OCI-LY1 (cell line): ENCODE data around the gene FRMD6.

Experiments
- H2AFZ ChIP-seq: fragments of 200-600 bp; sonication (generic), shearing (Covaris generic); 2 replicates; pipeline ENCODE4 v1.6.0; 2014; ENCODE audit warnings: antibody characterized with exemption, mild to moderate bottlenecking, low read length
- H3F3A ChIP-seq: fragments of 200-600 bp; sonication (generic), shearing (Covaris generic); 2 replicates; pipeline ENCODE4 v1.6.0; 2014; ENCODE audit warnings: mild to moderate bottlenecking, antibody characterized with exemption, low read length, moderate library complexity; ENCODE audit not compliant: insufficient read depth
- H3K27ac ChIP-seq: fragments of 200-600 bp; sonication (generic); 2 replicates; pipeline ENCODE4 v1.5.1; 2014; ENCODE audit warnings: low read length, mixed run types, mild to moderate bottlenecking, low read depth; ENCODE audit not compliant: poor library complexity, severe bottlenecking
- H3K27me3 ChIP-seq: fragments of 200-600 bp; sonication (generic); 2 replicates; pipeline ENCODE4 v1.6.0; 2014; ENCODE audit warnings: antibody characterized with exemption, mild to moderate bottlenecking, low read length, moderate library complexity; ENCODE audit not compliant: insufficient read depth
- H3K36me3 ChIP-seq: fragments of 200-600 bp; sonication (generic); 2 replicates; pipeline ENCODE4 v1.6.1; 2014; ENCODE audit warnings: mild to moderate bottlenecking, antibody characterized with exemption, low read length, moderate library complexity, mixed read lengths; ENCODE audit not compliant: insufficient read depth
- H3K4me1 ChIP-seq: fragments of 200-600 bp; sonication (generic); 2 replicates; pipeline ENCODE4 v1.5.1; 2014; ENCODE audit warnings: mild to moderate bottlenecking, low read length, moderate library complexity; ENCODE audit not compliant: insufficient read depth, severe bottlenecking
- H3K4me2 ChIP-seq: fragments of 200-600 bp; sonication (generic), shearing (Covaris generic); 2 replicates; pipeline ENCODE4 v1.6.1; 2014; ENCODE audit warnings: low read length
- H3K4me3 ChIP-seq: fragments of 200-600 bp; sonication (generic); 2 replicates; pipeline ENCODE4 v1.5.1; 2014; ENCODE audit warnings: low read length, low read depth, mild to moderate bottlenecking, mixed read lengths; ENCODE audit not compliant: poor library complexity, severe bottlenecking
- H3K79me2 ChIP-seq: fragments of 200-600 bp; shearing (Covaris generic); 2 replicates; pipeline ENCODE4 v1.6.1; 2016; ENCODE audit warnings: mixed run types, low read length, mixed read lengths; ENCODE audit not compliant: insufficient read depth
- H3K9ac ChIP-seq: fragments of 200-600 bp; sonication (generic), shearing (Covaris generic); 2 replicates; pipeline ENCODE4 v1.6.1; 2014; ENCODE audit warnings: mild to moderate bottlenecking, low read length, mixed read lengths
- H3K9me2 ChIP-seq: fragments of 200-600 bp; sonication (generic), shearing (Covaris generic); 2 replicates; pipeline ENCODE4 v1.6.1; 2014; ENCODE audit warnings: low read depth, mild to moderate bottlenecking, low read length, mixed read lengths
- H3K9me3 ChIP-seq: fragments of 200-600 bp; shearing (Covaris generic); 2 replicates; pipeline ENCODE4 v1.6.1; 2014; ENCODE audit warnings: low read length, mixed read lengths
- H4K20me1 ChIP-seq: fragments of 200-600 bp; sonication (generic), shearing (Covaris generic); 2 replicates; pipeline ENCODE4 v1.6.0; 2016; ENCODE audit warnings: mild to moderate bottlenecking, low read length; ENCODE audit not compliant: insufficient read depth
- EZH2 ChIP-seq: fragments of 200-600 bp; sonication (generic), shearing (Covaris generic); IDR thresholded peaks from 2 replicates; pipeline ENCODE4 v1.8.0; 2017; ENCODE audit warnings: borderline replicate concordance, mixed run types, mild to moderate bottlenecking, antibody characterized with exemption, low read length, moderate library complexity, mixed read lengths
- TF ChIP-seq, protein P1 (sequence below): fragments of 200-600 bp; sonication (generic), shearing (Covaris generic); IDR thresholded peaks from 2 replicates; pipeline ENCODE4 v1.5.1; 2017; ENCODE audit warnings: mild to moderate bottlenecking, antibody characterized with exemption, low read length, moderate library complexity, mixed read lengths

Gene FRMD6

DNA sequence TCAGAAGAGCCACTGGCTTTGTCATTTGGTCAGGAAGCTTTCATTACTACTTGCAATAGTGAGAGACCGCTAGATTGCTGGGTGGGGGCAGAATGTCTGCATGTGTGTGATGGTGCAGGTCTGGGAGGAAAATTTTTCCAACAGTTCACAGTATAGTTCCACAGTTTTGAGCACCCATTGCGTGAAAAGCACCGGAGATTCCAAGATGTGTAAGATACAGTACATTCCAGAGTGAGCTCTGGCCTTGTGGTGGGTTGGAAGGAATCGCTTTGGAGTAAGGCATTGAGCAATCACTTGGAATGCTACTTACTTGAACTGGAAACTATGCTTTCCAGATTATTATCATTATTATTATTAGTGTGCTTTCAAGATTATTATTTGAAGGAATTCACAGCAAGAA lies 47.6 kb upstream of the FRMD6 start:
- Histone ChIP-seq H2AFZ (no peak overlapping the region), H3K79me2 (no peaks in the 10 kb centered on the region), H3K4me2 (no peak overlapping the region), H3K4me3 (no peak overlapping the region), H3K27ac (no peak overlapping the region), H3K4me1 (no peaks in the 10 kb centered on the region), H3K36me3 (no peaks in the 10 kb centered on the region), H3K9me2 (no peaks in the 10 kb centered on the region), H3K9ac (no peak overlapping the region), H4K20me1 (no peaks in the 10 kb centered on the region), H3K27me3 (no peaks in the 10 kb centered on the region), H3K9me3 (no peaks in the 10 kb centered on the region), H3F3A (no peaks in the 10 kb centered on the region)
- TF ChIP-seq, protein P1, sequence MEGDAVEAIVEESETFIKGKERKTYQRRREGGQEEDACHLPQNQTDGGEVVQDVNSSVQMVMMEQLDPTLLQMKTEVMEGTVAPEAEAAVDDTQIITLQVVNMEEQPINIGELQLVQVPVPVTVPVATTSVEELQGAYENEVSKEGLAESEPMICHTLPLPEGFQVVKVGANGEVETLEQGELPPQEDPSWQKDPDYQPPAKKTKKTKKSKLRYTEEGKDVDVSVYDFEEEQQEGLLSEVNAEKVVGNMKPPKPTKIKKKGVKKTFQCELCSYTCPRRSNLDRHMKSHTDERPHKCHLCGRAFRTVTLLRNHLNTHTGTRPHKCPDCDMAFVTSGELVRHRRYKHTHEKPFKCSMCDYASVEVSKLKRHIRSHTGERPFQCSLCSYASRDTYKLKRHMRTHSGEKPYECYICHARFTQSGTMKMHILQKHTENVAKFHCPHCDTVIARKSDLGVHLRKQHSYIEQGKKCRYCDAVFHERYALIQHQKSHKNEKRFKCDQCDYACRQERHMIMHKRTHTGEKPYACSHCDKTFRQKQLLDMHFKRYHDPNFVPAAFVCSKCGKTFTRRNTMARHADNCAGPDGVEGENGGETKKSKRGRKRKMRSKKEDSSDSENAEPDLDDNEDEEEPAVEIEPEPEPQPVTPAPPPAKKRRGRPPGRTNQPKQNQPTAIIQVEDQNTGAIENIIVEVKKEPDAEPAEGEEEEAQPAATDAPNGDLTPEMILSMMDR: no peak
- TF ChIP-seq EZH2: no peak

DNA sequence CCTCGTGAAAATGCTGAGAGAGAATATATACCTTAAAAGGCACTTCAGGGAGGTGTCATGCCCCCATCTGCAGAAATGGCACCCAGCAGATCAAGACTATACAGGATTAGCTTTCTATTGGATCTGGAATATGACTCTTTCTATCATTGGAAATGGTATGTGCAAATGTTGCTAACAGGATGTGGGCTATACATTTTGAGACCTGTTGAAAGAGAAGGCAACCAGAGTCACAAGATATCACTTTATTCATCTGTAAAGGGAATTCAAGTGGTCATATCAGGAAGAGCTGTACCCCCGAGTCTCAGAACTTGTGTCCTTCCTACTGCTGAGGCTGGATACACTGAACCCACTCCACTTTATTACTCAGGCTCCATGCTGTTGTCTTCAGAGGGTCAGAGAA lies 46.1 kb upstream of the FRMD6 start:
- no peaks in the 10 kb centered on the region for H3K27me3 ChIP-seq
- no peak overlapping the region for H2AFZ ChIP-seq
- no peak for TF ChIP-seq EZH2
- TF ChIP-seq, protein P1: no peak
- no peaks in the 10 kb centered on the region for H3K9me2 ChIP-seq
- H3K27ac ChIP-seq: no peak overlapping the region
- H4K20me1 ChIP-seq: no peaks in the 10 kb centered on the region
- H3F3A ChIP-seq: no peaks in the 10 kb centered on the region
- no peaks in the 10 kb centered on the region for H3K36me3 ChIP-seq
- H3K9ac ChIP-seq: no peak overlapping the region
- H3K9me3 ChIP-seq: no peaks in the 10 kb centered on the region
- H3K4me3 ChIP-seq: no peak overlapping the region
- no peak overlapping the region for H3K4me2 ChIP-seq
- no peaks in the 10 kb centered on the region for H3K79me2 ChIP-seq
- H3K4me1 ChIP-seq: no peaks in the 10 kb centered on the region

DNA sequence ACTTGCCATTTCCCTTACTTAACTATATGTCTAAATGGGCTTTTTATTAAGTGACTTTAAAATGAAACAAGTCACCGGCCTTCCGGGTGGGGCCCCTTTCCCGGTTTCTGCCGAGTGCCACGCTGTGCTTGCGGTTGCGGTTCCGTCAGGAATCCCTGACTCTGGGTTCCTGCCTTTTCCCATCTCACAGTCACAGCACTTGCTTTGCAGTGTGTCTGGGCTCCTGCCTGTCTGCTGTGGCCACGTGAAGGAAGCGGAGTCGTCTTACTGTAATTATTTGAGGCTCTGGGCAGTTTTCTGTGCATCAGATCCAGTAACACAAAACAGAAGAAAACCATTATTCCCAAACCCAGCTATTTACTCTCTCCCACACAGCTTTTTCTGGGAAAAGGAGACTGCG lies 44.0 kb upstream of the FRMD6 start:
- no peak overlapping the region for H3K27ac ChIP-seq
- no peak overlapping the region for H3K9ac ChIP-seq
- H3K4me1 ChIP-seq: no peaks in the 10 kb centered on the region
- H3K4me3 ChIP-seq: no peak overlapping the region
- H3K79me2 ChIP-seq: no peaks in the 10 kb centered on the region
- no peaks in the 10 kb centered on the region for H3F3A ChIP-seq
- no peaks in the 10 kb centered on the region for H3K9me3 ChIP-seq
- no peak overlapping the region for H2AFZ ChIP-seq
- no peaks in the 10 kb centered on the region for H3K9me2 ChIP-seq
- H3K4me2 ChIP-seq: no peak overlapping the region
- TF ChIP-seq EZH2: no peak
- TF ChIP-seq, protein P1: no peak
- H3K27me3 ChIP-seq: no peaks in the 10 kb centered on the region
- no peaks in the 10 kb centered on the region for H4K20me1 ChIP-seq
- H3K36me3 ChIP-seq: no peaks in the 10 kb centered on the region
